ENCODE results near the gene FBXO44.

FBXO44 gene

DNA sequence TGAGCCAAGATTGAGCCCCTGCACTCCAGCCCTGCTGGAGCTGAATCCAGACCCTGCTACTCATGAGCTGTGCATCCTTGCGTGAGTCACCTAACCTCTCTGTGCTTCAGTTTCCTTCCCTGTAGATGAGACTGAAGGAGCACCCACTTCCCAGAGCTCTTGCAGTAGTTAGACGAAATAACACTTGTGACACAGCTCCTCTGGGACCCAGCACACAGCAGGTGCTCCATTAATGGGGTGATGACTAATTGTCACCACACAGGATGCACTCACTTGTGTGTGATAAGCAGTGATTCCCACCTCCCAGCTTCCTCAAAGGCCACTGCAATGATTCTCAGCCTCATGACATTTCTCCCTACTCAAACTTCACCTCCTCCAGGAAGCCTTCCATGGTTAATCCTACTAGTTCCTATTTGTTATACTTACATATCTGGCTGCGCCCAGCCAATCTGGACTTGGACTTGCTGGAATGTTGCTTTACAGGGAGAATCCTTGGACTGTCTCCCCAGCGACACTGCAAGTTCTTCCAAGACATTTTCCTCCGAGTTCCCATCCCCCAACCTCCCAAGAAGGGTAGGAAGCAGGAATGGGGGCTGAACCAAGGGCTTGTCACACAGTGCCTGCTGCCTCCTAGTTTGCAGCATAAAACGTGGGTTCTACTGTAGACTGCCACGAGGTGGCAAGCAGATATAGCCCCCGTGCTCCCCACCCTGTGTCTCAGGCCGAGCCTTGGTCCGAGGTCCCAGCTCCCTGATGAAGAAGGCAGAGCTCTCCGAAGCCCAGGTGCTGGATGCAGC lies 54.1 kb downstream of the FBXO44 start:
- DNase-seq (ENCODE audit: low read depth, low spot score): no peak

DNA sequence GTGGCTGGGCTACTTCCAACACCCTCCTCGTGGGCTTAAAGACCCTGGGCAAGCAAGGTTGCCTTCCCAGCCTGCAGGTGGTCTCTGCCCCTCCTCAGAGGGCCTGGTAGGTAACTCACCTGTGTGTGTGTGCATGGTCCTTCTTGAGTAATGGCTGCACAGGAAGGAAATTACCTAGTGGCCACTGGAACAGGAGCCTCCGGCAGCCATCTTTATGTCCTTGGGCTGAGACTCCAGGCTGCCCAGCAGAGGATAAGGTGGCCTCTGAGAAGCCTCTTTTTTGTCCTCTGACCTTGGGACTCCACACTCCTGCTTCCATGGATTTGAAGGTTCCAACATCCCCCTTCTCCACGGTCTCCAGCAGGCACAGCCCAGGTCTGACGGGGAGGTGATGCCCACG lies 56.8 kb downstream of the FBXO44 start:
- no peak for DNase-seq (ENCODE audit: low read depth, low spot score)

DNA sequence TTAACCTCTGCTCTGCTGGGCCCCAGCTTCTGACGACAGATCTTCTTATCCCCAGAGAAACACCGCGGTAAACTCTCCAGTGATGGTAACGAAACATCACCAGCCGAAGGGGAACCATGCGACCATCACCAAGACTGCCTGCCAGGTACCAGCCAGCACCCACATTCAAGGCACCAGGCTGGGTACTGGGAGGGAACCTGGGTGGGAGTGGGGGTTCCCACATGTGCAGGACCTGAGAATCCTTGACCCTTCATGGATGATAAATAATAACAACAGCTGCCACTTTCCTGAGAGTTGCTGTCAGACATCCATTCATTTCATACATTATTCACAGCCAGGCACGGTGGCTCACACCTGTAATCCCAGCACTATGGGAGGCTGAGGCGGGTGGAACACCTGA lies 57.6 kb downstream of the FBXO44 start:
- DNase-seq (ENCODE audit: low read depth, low spot score): no peak

Measured in smooth muscle cell of the brain vasculature (primary cell).